HepG2 (cell line): ENCODE results near the gene CXXC5. TPM values are rescaled to one million over a fixed set of nuclear protein-coding genes. Genes with fewer than 3 reads are reported as not detected.

Experiments used
- ATAC-seq: fragments of 200-7000 bp; cut with Tn5 transposase; 3 replicates; pipeline ENCODE4 v1.9.1; 2020; ENCODE audit warnings: mild to moderate bottlenecking, moderate library complexity
- BruUV-seq: library from RNA; stranded (reverse); fragments of 400-500 nt; replicated peaks from 2 replicates; lab custom pipeline; 2021; lab: Mats Ljungman, UMichigan
- CTCF ChIA-PET: fragments of 300-600 bp; formaldehyde crosslinking; extraction: SDS; loops from one replicate; lab custom pipeline; 2021; ENCODE audit warnings: low total read pairs, inconsistent platforms, low intra/inter-chr PET ratio; lab: Yijun Ruan, JAX
- POLR2A ChIA-PET: fragments of 350-600 bp; sonication (Branson Sonifier 250); formaldehyde crosslinking; loops from one replicate; lab custom pipeline; 2020; ENCODE audit warnings: antibody characterized with exemption, inconsistent platforms; lab: Yijun Ruan, JAX
- DNase-seq: peaks from one replicate; pipeline ENCODE4 v3.0.0-alpha.2; 2015; ENCODE audit warnings: low spot score
- FAIRE-seq: peaks from 3 replicates; lab custom pipeline; 2011; peaks lifted over from hg19 to GRCh38; lab: Jason Lieb, UNC
- H2AFZ ChIP-seq: one replicate; pipeline ENCODE4 v1.6.1; 2011; ENCODE audit warnings: low read length, inconsistent platforms
- H3K27ac ChIP-seq: fragments of 300-600 bp; 3 replicates; pipeline ENCODE4 v1.8.0; 2011; ENCODE audit warnings: mixed run types, mild to moderate bottlenecking, mixed read lengths, low read length, inconsistent platforms; ENCODE audit not compliant: insufficient read depth; ENCODE audit errors: extremely low read length
- H3K27me3 ChIP-seq, 2 experiments: fragments of 200-600 bp in 1 of 2; 2 replicates in 1 of 2; 3 replicates in 1 of 2; pipeline versions ENCODE4 v1.6.0 to v1.8.0; 2011; ENCODE audit warnings: low read length in 2 of 2, mild to moderate bottlenecking in 2 of 2, moderate library complexity in 2 of 2, inconsistent platforms in 1 of 2; ENCODE audit not compliant: insufficient read depth in 2 of 2, control insufficient read depth in 1 of 2
- H3K36me3 ChIP-seq, 2 experiments: fragments of 200-600 bp in 1 of 2; replicated peaks in 1 of 2; 2 replicates in 1 of 2; 3 replicates in 1 of 2; pipeline versions ENCODE4 v1.5.1 to v1.8.0; 2011; ENCODE audit warnings: low read length in 2 of 2, inconsistent platforms in 1 of 2; ENCODE audit not compliant: insufficient read depth in 2 of 2, control insufficient read depth in 1 of 2
- H3K4me1 ChIP-seq: 2 replicates; pipeline ENCODE4 v1.5.1; 2012; ENCODE audit warnings: low read length, inconsistent platforms; ENCODE audit not compliant: insufficient read depth
- H3K4me2 ChIP-seq: 2 replicates; pipeline ENCODE4 v1.6.0; 2011; ENCODE audit warnings: low read depth, low read length, inconsistent platforms
- H3K4me3 ChIP-seq, 3 experiments: fragments of 200-600 bp in 1 of 3; sonication (generic), shearing (Covaris generic) in 1 of 3; replicated peaks in 1 of 3; 2 replicates each; pipeline ENCODE4 v1.5.1; 2011 to 2016; ENCODE audit warnings: low read length in 3 of 3, inconsistent platforms in 2 of 3, low read depth in 2 of 3, mild to moderate bottlenecking in 2 of 3, control low read depth in 1 of 3, mixed read lengths in 1 of 3; ENCODE audit not compliant: insufficient read depth in 1 of 3
- H3K79me2 ChIP-seq: one replicate; pipeline ENCODE4 v1.6.1; 2011; ENCODE audit warnings: low read length, inconsistent platforms; ENCODE audit not compliant: insufficient read depth
- H3K9ac ChIP-seq: 2 replicates; pipeline ENCODE4 v1.6.0; 2011; ENCODE audit warnings: mild to moderate bottlenecking, low read depth, low read length, inconsistent platforms; ENCODE audit not compliant: insufficient read depth
- H3K9me3 ChIP-seq: 2 replicates; pipeline ENCODE4 v1.5.1; 2012; ENCODE audit warnings: mild to moderate bottlenecking, low read length
- H4K20me1 ChIP-seq: 2 replicates; pipeline ENCODE4 v1.6.0; 2011; ENCODE audit warnings: inconsistent platforms, mild to moderate bottlenecking, low read length, moderate library complexity; ENCODE audit not compliant: insufficient read depth
- NKX3-1 ChIP-seq: sonication (generic); formaldehyde crosslinking; IDR thresholded peaks from 2 replicates; pipeline ENCODE4 v1.5.0; 2020; ENCODE audit warnings: missing genetic modification reagents
- POLR2AphosphoS5 ChIP-seq: IDR thresholded peaks from 2 replicates; pipeline ENCODE4 v1.6.1; 2012; ENCODE audit warnings: low read depth, low read length
- SATB2 ChIP-seq: sonication (generic); formaldehyde crosslinking; IDR thresholded peaks from 2 replicates; pipeline ENCODE4 v1.5.0; 2020; ENCODE audit warnings: missing genetic modification reagents
- ZKSCAN8 ChIP-seq: IDR thresholded peaks from 2 replicates; pipeline ENCODE4 v1.6.1; 2016; ENCODE audit warnings: borderline replicate concordance, missing genetic modification reagents, missing compliant biosample characterization
- ZNF225 ChIP-seq: sonication (generic); formaldehyde crosslinking; IDR thresholded peaks from 2 replicates; pipeline ENCODE4 v1.4.0; 2020; ENCODE audit warnings: mild to moderate bottlenecking, missing genetic modification reagents
- ZNF619 ChIP-seq: sonication (generic); formaldehyde crosslinking; IDR thresholded peaks from 2 replicates; pipeline ENCODE4 v1.4.0; 2020; ENCODE audit warnings: mild to moderate bottlenecking, missing genetic modification reagents
- WGBS: methylation state at CpG from one replicate; pipeline ENCODE4 v1.1.6; 2017; ENCODE audit warnings: low lambda C conversion rate; 5-methylcytosine and 5-hydroxymethylcytosine counted together
- in situ Hi-C: cut with HindIII; loops from 2 replicates; pipeline ENCODE4 v1.10.0; 2017; ENCODE audit warnings: low pct_unique_long_range_greater_than_20kb; ENCODE audit not compliant: extremely low pct_ligation_motif_present
- intact Hi-C: fragments of 100-400 bp; cut with micrococcal nuclease; formaldehyde crosslinking; loops from one replicate; pipeline ENCODE4 v1.10.0; 2022; ENCODE audit not compliant: unreplicated experiment
- polyA plus RNA-seq, 8 experiments: library from polyadenylated mRNA; depleted of rRNA in 3 of 8; stranded (reverse) in 7 of 8; unstranded in 1 of 8; fragments of >200 nt; fragmentation: Illumina TruSeq in 4 of 8; extraction: Trizol in 4 of 8; gene quantifications; 2 replicates each; pipeline versions ENCODE4 v1.2.1 to v1.2.3, GENCODE V29; 2011 to 2016; ENCODE audit warnings: low read depth in 4 of 8, missing spikeins in 1 of 8, mixed read lengths in 1 of 8; ENCODE audit not compliant: insufficient read depth in 1 of 8
- total RNA-seq, 5 experiments: library from RNA; depleted of rRNA; stranded (reverse); fragments of >200 nt; fragmentation: Illumina TruSeq; extraction: Trizol; gene quantifications; 2 replicates each; pipeline ENCODE4 v1.2.3, GENCODE V29; 2016; ENCODE audit warnings: low read depth in 1 of 5
- TF ChIP-seq, protein P1 (sequence below): sonication (generic); formaldehyde crosslinking; IDR thresholded peaks from 2 replicates; pipeline ENCODE4 v1.4.0; 2020; ENCODE audit warnings: mild to moderate bottlenecking, missing genetic modification reagents
- TF ChIP-seq, protein P2 (sequence below): sonication (generic); formaldehyde crosslinking; IDR thresholded peaks from 2 replicates; pipeline ENCODE4 v1.8.1; 2023; ENCODE audit warnings: mild to moderate bottlenecking, inconsistent platforms, moderate library complexity, missing genetic modification reagents, borderline replicate concordance
- TF ChIP-seq, protein P3 (sequence below): sonication (generic); IDR thresholded peaks from 2 replicates; pipeline ENCODE4 v1.6.1; 2016; ENCODE audit warnings: low read depth, borderline replicate concordance
- TF ChIP-seq, protein P4 (sequence below), 2 experiments: sonication (generic) in 1 of 2; formaldehyde crosslinking in 1 of 2; IDR thresholded peaks; 2 replicates each; pipeline versions ENCODE4 v1.4.0 to v1.6.1; 2016 to 2020; ENCODE audit warnings: borderline replicate concordance in 1 of 2, low read depth in 1 of 2, mild to moderate bottlenecking in 1 of 2, missing genetic modification reagents in 1 of 2
- TF ChIP-seq, protein P5 (sequence below): sonication (generic); formaldehyde crosslinking; IDR thresholded peaks from 2 replicates; pipeline ENCODE4; 2020; ENCODE audit warnings: missing genetic modification reagents, mild to moderate bottlenecking, borderline replicate concordance
- TF ChIP-seq, protein P6 (sequence below): IDR thresholded peaks from 2 replicates; pipeline ENCODE4 v1.6.1; 2016

CXXC5 gene
- total and polyA plus RNA-seq, 2 of the 13 experiments (the other 11 are each of a cell fraction or from before 2014, with no cell fraction given): 32.3 to 33.0 TPM

DNA sequence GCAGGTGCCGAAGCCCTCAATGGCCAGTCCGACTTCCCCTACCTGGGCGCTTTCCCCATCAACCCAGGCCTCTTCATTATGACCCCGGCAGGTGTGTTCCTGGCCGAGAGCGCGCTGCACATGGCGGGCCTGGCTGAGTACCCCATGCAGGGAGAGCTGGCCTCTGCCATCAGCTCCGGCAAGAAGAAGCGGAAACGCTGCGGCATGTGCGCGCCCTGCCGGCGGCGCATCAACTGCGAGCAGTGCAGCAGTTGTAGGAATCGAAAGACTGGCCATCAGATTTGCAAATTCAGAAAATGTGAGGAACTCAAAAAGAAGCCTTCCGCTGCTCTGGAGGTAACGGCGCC, 32.9 kb downstream of the CXXC5 start:
- H3K36me3 ChIP-seq: peaks cover 18 to 51% of the 10 kb centered on the region in 2 experiments; a peak in 4 of 5 replicates
- H3K4me2 ChIP-seq: no peak overlapping the region
- FAIRE-seq: no peak
- POLR2A ChIA-PET: no interaction called here
- peaks cover 10% of the 10 kb centered on the region for H3K79me2 ChIP-seq
- H3K27ac ChIP-seq: no peak overlapping the region
- no peak overlapping the region for H2AFZ ChIP-seq
- H4K20me1 ChIP-seq: peaks cover 15% of the 10 kb centered on the region
- H3K9ac ChIP-seq: no peak overlapping the region
- BruUV-seq: no TSS peak
- no peaks in the 10 kb centered on the region for H3K9me3 ChIP-seq
- no peak overlapping the region for H3K4me3 ChIP-seq
- intact Hi-C loops: no loop called here
- in situ Hi-C loops: no loop called here
- ATAC-seq: no peak
- H3K27me3 ChIP-seq: no peaks in the 10 kb centered on the region
- DNase-seq: no peak
- CTCF ChIA-PET: no interaction called here
- peaks cover 29% of the 10 kb centered on the region for H3K4me1 ChIP-seq
- WGBS: 96% methylated on average over 18 of the region's 22 CpGs
- TF ChIP-seq POLR2AphosphoS5: no peak
- TF ChIP-seq, protein P1, sequence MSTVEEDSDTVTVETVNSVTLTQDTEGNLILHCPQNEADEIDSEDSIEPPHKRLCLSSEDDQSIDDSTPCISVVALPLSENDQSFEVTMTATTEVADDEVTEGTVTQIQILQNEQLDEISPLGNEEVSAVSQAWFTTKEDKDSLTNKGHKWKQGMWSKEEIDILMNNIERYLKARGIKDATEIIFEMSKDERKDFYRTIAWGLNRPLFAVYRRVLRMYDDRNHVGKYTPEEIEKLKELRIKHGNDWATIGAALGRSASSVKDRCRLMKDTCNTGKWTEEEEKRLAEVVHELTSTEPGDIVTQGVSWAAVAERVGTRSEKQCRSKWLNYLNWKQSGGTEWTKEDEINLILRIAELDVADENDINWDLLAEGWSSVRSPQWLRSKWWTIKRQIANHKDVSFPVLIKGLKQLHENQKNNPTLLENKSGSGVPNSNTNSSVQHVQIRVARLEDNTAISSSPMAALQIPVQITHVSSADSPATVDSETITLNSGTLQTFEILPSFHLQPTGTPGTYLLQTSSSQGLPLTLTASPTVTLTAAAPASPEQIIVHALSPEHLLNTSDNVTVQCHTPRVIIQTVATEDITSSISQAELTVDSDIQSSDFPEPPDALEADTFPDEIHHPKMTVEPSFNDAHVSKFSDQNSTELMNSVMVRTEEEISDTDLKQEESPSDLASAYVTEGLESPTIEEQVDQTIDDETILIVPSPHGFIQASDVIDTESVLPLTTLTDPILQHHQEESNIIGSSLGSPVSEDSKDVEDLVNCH (CRISPR knock-in tag): no peak
- TF ChIP-seq, protein P2, sequence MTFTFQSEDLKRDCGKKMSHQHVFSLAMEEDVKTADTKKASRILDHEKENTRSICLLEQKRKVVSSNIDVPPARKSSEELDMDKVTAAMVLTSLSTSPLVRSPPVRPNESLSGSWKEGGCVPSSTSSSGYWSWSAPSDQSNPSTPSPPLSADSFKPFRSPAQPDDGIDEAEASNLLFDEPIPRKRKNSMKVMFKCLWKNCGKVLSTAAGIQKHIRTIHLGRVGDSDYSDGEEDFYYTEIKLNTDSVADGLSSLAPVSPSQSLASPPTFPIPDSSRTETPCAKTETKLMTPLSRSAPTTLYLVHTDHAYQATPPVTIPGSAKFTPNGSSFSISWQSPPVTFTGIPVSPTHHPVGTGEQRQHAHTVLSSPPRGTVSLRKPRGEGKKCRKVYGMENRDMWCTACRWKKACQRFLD: no peak
- TF ChIP-seq, protein P3, sequence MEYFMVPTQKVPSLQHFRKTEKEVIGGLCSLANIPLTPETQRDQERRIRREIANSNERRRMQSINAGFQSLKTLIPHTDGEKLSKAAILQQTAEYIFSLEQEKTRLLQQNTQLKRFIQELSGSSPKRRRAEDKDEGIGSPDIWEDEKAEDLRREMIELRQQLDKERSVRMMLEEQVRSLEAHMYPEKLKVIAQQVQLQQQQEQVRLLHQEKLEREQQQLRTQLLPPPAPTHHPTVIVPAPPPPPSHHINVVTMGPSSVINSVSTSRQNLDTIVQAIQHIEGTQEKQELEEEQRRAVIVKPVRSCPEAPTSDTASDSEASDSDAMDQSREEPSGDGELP: no peak
- no peak for TF ChIP-seq ZNF619 (CRISPR knock-in tag)
- no peak for TF ChIP-seq ZKSCAN8
- TF ChIP-seq SATB2 (CRISPR knock-in tag): no peak
- TF ChIP-seq, protein P4, sequence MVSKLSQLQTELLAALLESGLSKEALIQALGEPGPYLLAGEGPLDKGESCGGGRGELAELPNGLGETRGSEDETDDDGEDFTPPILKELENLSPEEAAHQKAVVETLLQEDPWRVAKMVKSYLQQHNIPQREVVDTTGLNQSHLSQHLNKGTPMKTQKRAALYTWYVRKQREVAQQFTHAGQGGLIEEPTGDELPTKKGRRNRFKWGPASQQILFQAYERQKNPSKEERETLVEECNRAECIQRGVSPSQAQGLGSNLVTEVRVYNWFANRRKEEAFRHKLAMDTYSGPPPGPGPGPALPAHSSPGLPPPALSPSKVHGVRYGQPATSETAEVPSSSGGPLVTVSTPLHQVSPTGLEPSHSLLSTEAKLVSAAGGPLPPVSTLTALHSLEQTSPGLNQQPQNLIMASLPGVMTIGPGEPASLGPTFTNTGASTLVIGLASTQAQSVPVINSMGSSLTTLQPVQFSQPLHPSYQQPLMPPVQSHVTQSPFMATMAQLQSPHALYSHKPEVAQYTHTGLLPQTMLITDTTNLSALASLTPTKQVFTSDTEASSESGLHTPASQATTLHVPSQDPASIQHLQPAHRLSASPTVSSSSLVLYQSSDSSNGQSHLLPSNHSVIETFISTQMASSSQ (IDR thresholded peaks at IDR 0.05; ENCODE audit: low read depth): no peak
- TF ChIP-seq, protein P4 (CRISPR knock-in tag; IDR thresholded peaks at IDR 0.05; ENCODE audit: borderline replicate concordance): no peak
- no peak for TF ChIP-seq NKX3-1 (CRISPR knock-in tag)
- no peak for TF ChIP-seq ZNF225
- TF ChIP-seq, protein P5, sequence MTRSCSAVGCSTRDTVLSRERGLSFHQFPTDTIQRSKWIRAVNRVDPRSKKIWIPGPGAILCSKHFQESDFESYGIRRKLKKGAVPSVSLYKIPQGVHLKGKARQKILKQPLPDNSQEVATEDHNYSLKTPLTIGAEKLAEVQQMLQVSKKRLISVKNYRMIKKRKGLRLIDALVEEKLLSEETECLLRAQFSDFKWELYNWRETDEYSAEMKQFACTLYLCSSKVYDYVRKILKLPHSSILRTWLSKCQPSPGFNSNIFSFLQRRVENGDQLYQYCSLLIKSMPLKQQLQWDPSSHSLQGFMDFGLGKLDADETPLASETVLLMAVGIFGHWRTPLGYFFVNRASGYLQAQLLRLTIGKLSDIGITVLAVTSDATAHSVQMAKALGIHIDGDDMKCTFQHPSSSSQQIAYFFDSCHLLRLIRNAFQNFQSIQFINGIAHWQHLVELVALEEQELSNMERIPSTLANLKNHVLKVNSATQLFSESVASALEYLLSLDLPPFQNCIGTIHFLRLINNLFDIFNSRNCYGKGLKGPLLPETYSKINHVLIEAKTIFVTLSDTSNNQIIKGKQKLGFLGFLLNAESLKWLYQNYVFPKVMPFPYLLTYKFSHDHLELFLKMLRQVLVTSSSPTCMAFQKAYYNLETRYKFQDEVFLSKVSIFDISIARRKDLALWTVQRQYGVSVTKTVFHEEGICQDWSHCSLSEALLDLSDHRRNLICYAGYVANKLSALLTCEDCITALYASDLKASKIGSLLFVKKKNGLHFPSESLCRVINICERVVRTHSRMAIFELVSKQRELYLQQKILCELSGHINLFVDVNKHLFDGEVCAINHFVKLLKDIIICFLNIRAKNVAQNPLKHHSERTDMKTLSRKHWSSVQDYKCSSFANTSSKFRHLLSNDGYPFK (CRISPR knock-in tag): no peak
- TF ChIP-seq, protein P6, sequence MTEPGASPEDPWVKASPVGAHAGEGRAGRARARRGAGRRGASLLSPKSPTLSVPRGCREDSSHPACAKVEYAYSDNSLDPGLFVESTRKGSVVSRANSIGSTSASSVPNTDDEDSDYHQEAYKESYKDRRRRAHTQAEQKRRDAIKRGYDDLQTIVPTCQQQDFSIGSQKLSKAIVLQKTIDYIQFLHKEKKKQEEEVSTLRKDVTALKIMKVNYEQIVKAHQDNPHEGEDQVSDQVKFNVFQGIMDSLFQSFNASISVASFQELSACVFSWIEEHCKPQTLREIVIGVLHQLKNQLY (CRISPR knock-in tag): no peak
